ENCODE data around the gene PCDHGA12.
"Not testable (repeated sequence)": the region's sequence is repeated elsewhere in the genome, so short reads cannot be mapped to it uniquely, and the experiment has no call there.

PCDHGA12 gene

DNA sequence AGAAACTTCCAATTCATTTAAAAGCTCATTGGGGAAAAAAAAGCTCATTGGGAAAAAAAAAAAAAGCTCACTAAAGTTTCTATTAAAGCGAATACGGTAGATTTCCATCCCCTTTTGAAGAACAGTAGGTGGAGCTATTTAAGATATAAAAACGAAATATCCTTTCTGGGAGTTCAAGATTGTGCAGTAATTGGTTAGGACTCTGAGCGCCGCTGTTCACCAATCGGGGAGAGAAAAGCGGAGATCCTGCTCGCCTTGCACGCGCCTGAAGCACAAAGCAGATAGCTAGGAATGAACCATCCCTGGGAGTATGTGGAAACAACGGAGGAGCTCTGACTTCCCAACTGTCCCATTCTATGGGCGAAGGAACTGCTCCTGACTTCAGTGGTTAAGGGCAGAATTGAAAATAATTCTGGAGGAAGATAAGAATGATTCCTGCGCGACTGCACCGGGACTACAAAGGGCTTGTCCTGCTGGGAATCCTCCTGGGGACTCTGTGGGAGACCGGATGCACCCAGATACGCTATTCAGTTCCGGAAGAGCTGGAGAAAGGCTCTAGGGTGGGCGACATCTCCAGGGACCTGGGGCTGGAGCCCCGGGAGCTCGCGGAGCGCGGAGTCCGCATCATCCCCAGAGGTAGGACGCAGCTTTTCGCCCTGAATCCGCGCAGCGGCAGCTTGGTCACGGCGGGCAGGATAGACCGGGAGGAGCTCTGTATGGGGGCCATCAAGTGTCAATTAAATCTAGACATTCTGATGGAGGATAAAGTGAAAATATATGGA lies at the start of gene PCDHGA12:
PCDHGA12 (plus strand) TSS at position 176 of the 782 bp plus-strand sequence; CDS start at position 429, 253 bp downstream.
- no peak for DNase-seq

DNA sequence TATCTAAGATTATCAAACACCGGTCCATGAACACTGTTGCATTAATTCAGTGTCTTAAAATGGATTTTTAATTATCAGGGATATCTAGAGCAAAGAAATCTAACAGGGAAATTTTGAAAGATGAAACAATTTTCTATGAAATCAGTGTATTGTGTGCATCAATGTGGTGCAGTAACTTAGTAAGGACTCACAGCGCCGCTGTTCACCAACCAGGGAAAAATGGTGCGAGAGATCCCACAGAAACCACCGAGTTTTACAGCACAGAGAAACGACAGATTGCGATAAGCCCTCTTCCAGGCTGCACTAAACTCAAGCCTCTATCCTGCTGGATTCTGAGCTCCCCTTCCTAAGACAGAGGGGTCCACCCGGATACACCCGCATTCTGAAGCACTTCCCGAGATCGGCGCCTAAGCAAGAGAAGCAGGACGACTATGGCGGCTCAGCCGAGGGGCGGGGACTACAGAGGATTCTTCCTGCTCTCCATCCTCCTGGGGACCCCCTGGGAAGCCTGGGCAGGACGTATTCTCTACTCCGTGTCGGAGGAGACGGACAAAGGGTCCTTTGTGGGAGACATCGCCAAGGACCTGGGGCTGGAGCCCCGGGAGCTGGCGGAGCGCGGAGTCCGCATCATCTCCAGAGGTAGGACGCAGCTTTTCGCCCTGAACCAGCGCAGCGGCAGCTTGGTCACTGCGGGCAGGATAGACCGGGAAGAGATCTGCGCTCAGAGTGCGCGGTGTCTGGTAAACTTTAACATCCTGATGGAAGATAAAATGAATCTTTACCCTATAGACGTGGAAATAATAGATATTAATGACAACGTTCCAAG lies 47.6 kb upstream of the PCDHGA12 start, which contains the start of gene PCDHGA7:
PCDHGA7 (plus strand) TSS at position 274 of the 826 bp plus-strand sequence; CDS start at position 432, 158 bp downstream.
- DNase-seq: no peak

DNA sequence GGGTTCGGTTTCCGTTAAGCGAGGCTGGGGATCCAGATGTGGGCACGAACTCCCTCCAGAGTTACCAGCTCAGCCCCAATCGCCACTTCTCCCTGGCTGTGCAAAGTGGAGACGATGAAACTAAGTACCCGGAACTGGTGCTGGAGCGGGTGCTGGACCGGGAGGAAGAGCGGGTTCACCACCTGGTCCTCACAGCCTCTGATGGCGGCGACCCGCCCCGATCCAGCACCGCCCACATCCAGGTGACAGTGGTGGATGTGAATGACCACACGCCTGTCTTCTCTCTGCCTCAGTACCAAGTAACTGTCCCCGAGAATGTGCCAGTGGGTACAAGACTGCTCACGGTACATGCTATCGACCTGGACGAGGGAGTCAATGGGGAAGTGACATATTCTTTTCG lies 47.0 kb upstream of the PCDHGA12 start:
- DNase-seq: no peak

DNA sequence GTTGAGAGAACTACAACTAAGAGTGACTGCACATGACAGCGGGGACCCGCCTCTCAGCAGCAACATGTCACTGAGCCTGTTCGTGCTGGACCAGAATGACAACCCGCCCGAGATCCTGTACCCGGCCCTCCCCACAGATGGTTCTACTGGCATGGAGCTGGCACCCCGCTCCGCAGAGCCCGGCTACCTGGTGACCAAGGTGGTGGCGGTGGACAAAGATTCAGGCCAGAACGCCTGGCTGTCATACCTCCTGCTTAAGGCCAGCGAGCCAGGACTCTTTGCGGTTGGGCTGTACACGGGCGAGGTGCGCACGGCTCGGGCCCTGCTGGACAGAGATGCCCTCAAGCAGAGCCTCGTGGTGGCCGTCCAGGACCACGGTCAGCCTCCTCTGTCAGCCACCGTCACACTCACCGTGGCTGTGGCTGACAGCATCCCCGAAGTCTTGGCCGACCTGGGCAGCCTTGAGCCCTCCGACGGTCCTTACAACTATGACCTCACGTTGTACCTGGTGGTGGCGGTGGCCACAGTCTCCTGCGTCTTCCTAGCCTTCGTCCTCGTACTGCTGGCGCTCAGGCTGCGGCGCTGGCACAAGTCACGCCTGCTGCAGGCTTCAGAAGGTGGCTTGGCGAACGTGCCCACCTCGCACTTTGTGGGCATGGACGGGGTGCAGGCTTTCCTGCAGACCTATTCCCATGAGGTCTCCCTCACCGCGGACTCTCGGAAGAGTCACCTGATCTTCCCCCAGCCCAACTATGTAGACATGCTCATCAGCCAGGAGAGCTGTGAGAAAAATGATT lies 45.6 kb upstream of the PCDHGA12 start:
- DNase-seq: no peak

DNA sequence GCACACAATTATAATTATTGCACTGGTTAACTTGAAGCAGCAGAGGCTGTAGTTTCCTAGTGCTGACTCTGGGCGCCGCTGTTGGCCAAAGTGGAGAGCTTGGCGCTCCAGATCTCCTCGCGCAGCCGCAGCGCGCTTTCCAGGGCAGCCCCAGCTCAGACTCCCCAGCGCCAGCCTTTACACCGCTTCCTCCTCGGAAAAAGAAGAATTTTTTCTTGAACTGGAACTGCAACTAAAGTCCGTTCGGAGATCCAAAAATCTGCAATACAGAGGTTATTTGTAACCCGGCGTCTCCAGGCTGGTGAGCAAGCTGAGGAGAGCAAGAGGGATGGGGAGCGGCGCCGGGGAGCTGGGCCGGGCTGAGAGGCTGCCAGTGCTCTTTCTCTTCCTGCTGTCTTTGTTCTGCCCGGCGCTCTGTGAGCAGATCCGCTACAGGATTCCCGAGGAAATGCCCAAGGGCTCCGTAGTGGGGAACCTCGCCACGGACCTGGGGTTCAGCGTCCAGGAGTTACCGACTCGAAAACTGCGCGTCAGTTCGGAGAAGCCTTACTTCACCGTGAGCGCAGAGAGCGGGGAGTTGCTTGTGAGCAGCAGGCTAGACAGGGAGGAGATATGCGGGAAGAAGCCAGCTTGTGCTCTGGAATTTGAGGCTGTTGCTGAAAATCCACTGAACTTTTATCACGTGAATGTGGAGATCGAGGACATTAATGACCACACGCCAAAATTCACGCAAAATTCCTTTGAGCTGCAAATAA lies 42.6 kb upstream of the PCDHGA12 start, which contains the start of gene PCDHGB4:
PCDHGB4 (plus strand) TSS at position 142 of the 755 bp plus-strand sequence; CDS start at position 329, 187 bp downstream.
- not testable (repeated sequence) for DNase-seq

DNA sequence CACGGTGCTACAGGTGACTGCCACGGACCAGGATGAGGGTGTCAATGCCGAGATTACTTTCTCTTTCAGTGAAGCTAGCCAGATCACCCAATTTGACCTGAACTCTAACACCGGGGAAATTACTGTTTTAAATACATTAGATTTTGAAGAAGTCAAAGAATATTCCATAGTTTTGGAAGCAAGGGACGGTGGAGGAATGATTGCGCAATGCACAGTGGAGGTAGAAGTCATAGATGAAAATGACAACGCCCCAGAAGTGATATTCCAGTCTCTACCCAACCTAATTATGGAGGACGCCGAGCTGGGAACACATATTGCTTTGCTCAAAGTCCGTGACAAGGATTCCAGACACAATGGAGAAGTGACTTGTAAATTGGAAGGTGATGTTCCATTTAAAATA lies 41.6 kb upstream of the PCDHGA12 start:
- DNase-seq: no peak

DNA sequence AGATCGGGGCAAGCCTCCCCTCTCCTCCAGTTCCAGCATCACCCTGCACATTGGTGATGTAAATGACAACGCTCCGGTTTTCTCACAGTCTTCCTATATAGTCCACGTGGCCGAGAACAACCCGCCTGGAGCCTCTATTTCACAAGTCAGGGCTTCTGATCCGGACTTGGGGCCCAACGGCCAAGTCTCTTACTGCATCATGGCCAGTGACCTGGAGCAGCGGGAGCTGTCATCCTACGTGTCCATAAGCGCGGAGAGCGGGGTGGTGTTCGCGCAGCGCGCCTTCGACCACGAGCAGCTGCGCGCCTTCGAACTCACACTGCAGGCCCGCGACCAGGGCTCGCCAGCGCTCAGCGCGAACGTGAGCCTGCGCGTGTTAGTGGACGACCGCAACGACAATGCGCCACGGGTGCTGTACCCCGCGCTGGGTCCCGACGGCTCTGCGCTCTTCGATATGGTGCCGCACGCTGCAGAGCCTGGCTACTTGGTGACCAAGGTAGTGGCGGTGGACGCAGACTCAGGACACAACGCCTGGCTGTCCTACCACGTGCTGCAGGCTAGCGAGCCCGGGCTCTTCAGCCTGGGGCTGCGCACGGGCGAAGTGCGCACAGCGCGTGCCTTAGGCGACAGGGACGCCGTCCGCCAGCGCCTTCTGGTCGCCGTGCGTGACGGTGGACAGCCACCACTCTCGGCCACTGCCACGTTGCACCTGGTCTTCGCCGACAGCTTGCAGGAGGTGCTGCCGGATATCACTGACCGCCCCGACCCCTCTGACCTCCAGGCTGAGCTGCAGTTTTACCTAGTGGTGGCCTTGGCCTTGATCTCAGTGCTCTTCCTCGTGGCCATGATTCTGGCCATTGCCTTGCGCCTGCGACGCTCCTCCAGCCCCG lies 40.9 kb upstream of the PCDHGA12 start:
- no peak for DNase-seq

DNA sequence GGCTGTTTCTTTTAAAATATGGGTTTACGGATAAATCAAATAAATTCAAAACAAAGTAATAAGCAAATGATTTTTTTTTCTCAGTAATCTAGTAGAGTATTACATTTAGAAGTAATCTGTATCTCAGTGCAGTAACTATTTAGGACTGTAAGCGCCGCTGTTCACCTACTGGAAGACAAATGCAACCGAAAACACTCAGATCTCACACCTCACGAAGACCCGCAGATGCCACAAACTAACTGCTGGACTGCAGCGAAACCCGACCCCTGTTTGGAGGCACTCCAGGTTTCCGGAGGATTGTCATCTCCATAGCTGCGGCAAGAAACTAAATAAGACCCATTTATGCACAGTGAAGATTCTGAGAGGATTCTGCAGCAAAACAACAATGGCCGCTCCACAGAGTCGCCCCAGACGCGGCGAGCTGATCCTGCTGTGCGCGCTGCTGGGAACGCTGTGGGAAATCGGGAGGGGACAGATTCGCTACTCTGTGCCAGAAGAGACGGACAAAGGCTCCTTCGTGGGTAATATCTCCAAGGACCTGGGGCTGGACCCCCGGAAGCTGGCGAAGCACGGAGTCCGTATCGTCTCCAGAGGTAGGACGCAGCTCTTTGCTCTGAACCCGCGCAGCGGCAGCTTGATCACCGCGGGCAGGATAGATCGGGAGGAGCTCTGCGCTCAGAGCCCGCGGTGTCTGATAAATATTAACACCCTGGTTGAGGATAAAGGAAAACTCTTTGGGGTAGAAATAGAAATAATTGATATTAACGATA lies 37.7 kb upstream of the PCDHGA12 start, which contains the start of gene PCDHGA8:
PCDHGA8 (plus strand) TSS at position 205 of the 770 bp plus-strand sequence; CDS start at position 386, 181 bp downstream.
- no peak for DNase-seq

DNA sequence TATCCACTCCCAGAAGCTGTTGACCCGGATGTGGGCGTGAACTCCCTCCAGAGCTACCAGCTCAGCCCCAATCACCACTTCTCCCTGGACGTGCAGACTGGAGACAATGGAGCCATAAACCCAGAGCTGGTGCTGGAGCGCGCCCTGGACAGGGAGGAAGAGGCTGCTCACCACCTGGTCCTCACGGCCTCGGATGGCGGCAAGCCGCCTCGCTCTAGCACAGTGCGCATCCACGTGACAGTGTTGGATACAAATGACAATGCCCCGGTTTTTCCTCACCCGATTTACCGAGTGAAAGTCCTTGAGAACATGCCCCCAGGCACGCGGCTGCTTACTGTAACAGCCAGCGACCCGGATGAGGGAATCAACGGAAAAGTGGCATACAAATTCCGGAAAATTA lies 37.0 kb upstream of the PCDHGA12 start:
- no peak for DNase-seq

DNA sequence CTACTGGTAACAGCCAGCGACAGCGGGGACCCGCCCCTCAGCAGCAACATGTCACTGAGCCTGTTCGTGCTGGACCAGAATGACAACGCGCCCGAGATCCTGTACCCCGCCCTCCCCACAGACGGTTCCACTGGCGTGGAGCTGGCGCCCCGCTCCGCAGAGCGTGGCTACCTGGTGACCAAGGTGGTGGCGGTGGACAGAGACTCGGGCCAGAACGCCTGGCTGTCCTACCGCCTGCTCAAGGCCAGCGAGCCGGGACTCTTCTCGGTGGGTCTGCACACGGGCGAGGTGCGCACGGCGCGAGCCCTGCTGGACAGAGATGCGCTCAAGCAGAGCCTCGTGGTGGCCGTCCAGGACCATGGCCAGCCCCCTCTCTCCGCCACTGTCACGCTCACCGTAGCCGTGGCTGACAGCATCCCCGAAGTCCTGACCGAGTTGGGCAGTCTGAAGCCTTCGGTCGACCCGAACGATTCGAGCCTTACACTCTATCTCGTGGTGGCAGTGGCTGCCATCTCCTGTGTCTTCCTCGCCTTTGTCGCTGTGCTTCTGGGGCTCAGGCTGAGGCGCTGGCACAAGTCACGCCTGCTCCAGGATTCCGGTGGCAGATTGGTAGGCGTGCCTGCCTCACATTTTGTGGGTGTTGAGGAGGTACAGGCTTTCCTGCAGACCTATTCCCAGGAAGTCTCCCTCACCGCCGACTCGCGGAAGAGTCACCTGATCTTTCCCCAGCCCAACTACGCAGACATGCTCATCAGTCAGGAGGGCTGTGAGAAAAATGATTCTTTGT lies 35.7 kb upstream of the PCDHGA12 start:
- DNase-seq: not testable (repeated sequence)

DNA sequence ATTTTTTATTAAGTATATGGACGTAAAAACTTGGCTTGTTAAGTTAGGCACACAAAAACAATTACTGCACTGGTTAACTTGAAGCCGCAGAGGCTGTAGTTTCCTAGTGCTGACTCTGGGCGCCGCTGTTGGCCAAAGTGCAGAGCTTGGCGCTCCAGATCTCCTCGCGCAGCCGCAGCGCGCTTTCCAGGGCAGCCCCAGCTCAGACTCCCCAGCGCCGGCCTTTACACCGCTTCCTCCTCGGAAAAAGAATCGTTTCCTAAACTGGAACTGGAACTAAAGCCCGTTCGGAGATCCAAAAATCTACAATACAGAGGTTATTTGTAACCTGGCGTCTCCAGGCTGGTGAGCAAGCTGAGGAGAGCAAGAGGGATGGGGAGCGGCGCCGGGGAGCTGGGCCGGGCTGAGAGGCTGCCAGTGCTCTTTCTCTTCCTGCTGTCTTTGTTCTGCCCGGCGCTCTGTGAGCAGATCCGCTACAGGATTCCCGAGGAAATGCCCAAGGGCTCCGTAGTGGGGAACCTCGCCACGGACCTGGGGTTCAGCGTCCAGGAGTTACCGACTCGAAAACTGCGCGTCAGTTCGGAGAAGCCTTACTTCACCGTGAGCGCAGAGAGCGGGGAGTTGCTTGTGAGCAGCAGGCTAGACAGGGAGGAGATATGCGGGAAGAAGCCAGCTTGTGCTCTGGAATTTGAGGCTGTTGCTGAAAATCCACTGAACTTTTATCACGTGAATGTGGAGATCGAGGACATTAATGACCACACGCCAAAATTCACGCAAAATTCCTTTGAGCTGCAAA lies 32.4 kb upstream of the PCDHGA12 start, which contains the start of gene PCDHGB5:
PCDHGB5 (plus strand) TSS at position 192 of the 796 bp plus-strand sequence; CDS start at position 373, 181 bp downstream.
- not testable (repeated sequence) for DNase-seq

DNA sequence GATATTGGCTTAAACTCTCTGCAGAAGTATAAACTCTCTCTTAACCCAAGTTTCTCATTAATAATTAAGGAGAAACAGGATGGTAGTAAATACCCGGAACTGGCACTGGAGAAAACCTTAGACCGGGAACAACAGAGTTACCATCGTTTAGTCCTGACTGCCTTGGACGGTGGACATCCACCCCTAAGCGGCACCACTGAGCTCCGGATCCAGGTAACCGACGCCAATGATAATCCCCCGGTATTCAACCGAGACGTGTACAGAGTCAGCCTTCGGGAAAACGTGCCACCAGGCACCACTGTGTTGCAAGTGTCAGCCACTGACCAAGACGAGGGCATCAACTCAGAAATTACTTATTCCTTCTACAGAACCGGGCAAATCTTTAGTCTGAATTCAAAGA lies 31.7 kb upstream of the PCDHGA12 start:
- no peak for DNase-seq

DNA sequence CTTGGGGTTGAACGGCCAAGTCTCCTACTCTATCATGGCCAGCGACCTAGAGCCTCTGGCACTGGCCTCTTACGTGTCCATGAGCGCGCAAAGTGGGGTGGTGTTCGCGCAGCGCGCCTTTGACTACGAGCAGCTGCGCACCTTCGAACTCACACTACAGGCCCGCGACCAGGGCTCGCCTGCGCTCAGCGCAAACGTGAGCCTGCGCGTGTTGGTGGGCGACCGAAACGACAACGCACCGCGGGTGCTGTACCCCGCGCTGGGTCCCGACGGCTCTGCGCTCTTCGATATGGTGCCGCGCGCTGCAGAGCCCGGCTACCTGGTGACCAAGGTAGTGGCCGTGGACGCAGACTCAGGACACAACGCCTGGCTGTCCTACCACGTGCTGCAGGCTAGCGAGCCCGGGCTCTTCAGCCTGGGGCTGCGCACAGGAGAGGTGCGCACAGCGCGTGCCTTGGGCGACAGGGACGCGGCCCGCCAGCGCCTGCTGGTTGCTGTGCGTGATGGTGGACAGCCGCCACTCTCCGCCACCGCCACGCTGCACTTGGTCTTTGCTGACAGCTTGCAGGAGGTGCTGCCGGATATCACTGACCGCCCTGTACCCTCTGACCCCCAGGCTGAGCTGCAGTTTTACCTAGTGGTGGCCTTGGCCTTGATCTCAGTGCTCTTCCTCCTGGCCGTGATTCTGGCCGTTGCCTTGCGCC lies 30.6 kb upstream of the PCDHGA12 start:
- DNase-seq: no peak

DNA sequence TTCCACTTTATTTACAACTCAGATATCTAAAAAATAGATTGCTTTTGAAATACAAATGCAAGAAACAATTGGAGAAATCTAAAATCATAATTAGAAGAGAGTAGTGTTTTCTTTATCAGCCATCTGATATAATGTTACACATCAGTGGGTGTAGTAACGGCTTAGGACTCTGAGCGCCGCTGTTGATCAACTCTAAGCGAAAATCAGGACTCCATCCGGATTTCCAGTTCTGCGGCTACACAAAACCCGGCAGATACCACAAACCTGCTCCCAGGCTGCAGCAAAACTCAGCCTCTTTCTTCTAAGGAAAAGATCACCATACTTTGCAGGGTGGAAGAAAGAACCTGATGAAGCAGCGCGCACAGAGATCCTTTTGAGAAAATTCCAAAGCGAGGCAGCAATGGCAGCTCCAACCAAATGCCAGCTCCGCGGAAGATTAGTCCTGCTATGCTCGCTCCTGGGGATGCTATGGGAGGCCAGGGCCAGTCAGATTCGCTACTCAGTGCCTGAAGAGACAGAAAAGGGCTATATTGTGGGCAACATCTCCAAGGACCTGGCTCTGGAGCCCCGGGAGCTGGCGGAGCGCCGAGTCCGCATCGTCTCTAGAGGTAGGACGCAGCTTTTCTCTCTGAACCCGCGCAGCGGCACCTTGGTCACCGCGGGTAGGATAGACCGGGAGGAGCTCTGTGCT lies 27.6 kb upstream of the PCDHGA12 start, which contains the start of gene PCDHGA9:
PCDHGA9 (plus strand) TSS at position 226 of the 691 bp plus-strand sequence; CDS start at position 401, 175 bp downstream.
- DNase-seq: no peak

DNA sequence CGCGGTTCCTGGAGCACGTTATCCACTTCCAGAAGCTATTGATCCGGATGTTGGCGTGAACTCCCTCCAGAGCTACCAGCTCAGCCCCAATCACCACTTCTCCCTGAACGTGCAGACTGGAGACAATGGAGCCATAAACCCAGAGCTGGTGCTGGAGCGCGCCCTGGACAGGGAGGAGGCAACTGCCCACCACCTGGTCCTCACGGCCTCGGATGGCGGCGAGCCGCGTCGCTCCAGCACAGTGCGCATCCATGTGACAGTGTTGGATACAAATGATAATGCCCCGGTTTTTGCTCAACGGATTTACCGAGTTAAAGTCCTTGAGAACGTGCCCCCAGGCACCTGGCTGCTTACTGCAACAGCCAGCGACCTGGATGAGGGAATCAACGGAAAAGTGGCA lies 26.9 kb upstream of the PCDHGA12 start:
- no peak for DNase-seq

DNA sequence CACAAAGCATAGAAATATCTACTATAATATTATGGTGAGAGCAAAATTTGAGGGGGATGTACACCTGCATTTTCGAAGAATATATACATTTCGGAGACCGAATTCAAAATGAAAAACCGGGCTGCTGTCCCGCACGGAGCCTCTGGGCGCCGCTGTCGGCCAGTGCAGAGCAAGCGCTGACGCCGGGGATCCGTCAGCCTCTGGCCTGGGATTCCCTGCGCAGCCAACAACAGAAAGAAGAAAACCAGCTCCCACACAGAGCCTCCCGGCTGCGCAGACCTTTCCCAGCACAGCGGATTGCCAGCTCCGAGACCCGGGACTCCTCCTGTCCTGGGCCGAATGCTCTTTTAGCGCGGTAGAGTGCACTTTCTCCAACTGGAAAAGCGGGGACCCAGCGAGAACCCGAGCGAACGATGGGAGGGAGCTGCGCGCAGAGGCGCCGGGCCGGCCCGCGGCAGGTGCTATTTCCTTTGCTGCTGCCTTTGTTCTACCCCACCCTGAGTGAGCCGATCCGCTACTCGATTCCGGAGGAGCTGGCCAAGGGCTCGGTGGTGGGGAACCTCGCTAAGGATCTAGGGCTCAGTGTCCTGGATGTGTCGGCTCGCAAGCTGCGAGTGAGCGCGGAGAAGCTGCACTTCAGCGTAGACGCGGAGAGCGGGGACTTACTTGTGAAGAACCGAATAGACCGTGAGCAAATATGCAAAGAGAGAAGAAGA lies 22.4 kb upstream of the PCDHGA12 start, which contains the start of gene PCDHGB6:
PCDHGB6 (plus strand) TSS at position 232 of the 716 bp plus-strand sequence; CDS start at position 414, 182 bp downstream.
- not testable (repeated sequence) for DNase-seq

All from right forelimb (tissue), 1 donor.